ENCODE results near the gene PTPN4. TPM values are rescaled to one million over a fixed set of nuclear protein-coding genes. Genes with fewer than 3 reads are reported as not detected.
"Not testable (repeated sequence)": the region's sequence is repeated elsewhere in the genome, so short reads cannot be mapped to it uniquely, and the experiment has no call there.

Gene PTPN4
- total RNA-seq, 1 donor from 2014 or later, result 45.9 TPM

- peak; percentile 97 for DNase-seq (ENCODE audit: low spot score)
Measured at GRCh38 chr2:120012771-120013596, 253.3 kb downstream of the PTPN4 start, which contains the start of gene EPB41L5. Gene EPB41L5, plus strand, starts transcription at chr2:120013077. Its CDS starts 6,008 bp downstream, at chr2:120019085.

- no peak for DNase-seq (ENCODE audit: low spot score)
Measured at GRCh38 chr2:120013597-120014223, 254.0 kb downstream of the PTPN4 start.

- DNase-seq (ENCODE audit: low spot score), result no peak
Measured at GRCh38 chr2:120014226-120014980, 254.7 kb downstream of the PTPN4 start.

GRCh38 chr2:120016800-120017199 lies 257.1 kb downstream of the PTPN4 start:
- DNase-seq (ENCODE audit: low spot score), result no peak

GRCh38 chr2:120017201-120017600 lies 257.5 kb downstream of the PTPN4 start:
- DNase-seq (ENCODE audit: low spot score), result no peak

GRCh38 chr2:120018549-120018948 lies 258.8 kb downstream of the PTPN4 start:
- no peak for DNase-seq (ENCODE audit: low spot score)

GRCh38 chr2:120020554-120020953 lies 260.8 kb downstream of the PTPN4 start:
- no peak for DNase-seq (ENCODE audit: low spot score)

GRCh38 chr2:120022505-120022904 lies 262.8 kb downstream of the PTPN4 start:
- DNase-seq (ENCODE audit: low spot score), result not testable (repeated sequence)

GRCh38 chr2:120026890-120027289 lies 267.2 kb downstream of the PTPN4 start:
- DNase-seq (ENCODE audit: low spot score), result no peak

GRCh38 chr2:120028795-120029194 lies 269.1 kb downstream of the PTPN4 start:
- no peak for DNase-seq (ENCODE audit: low spot score)

- DNase-seq (ENCODE audit: low spot score), result no peak
Measured at GRCh38 chr2:120029672-120030640, 270.2 kb downstream of the PTPN4 start.

GRCh38 chr2:120032297-120032696 lies 272.6 kb downstream of the PTPN4 start:
- DNase-seq (ENCODE audit: low spot score), result no peak

Other genes with a start within 250 kb of the PTPN4 start
- not detected for gene SCTR, start 235.4 kb upstream of the PTPN4 start, total RNA-seq
- 2.3 TPM for gene CFAP221, start 215.5 kb upstream of the PTPN4 start, total RNA-seq
- gene TMEM177, start 80.7 kb upstream of the PTPN4 start, total RNA-seq, result 6.1 TPM